Dermis blood vessel endothelial cell (primary cell): Measurements from ENCODE around the gene MED12L. TPM values are rescaled to one million over a fixed set of nuclear protein-coding genes. Genes with fewer than 3 reads are reported as not detected.

Experiments
- DNase-seq: peaks from one replicate; pipeline ENCODE4 v3.0.0; 2010
- total RNA-seq: library from RNA; depleted of rRNA; stranded (reverse); fragments of >200 nt; gene quantifications from 2 replicates; pipeline ENCODE4 v1.2.3, GENCODE V29; 2014

Gene MED12L
- total RNA-seq, 1 donor from 2014 or later = under 0.01 TPM

GRCh38 chr3:151262871-151263525 is 177.5 kb downstream of the MED12L start:
- DNase-seq = no peak

GRCh38 chr3:151264605-151265004 is 179.1 kb downstream of the MED12L start:
- no peak for DNase-seq

- no peak for DNase-seq
These were observed 179.7 kb downstream of the MED12L start for GRCh38 chr3:151265166-151265565.

GRCh38 chr3:151265866-151266265 is 180.4 kb downstream of the MED12L start:
- DNase-seq = no peak

GRCh38 chr3:151267066-151267465 is 181.6 kb downstream of the MED12L start:
- DNase-seq = no peak

GRCh38 chr3:151268267-151269235 is 183.1 kb downstream of the MED12L start:
- DNase-seq = no peak

- no peak for DNase-seq
These were observed 184.2 kb downstream of the MED12L start for GRCh38 chr3:151269631-151270030.

GRCh38 chr3:151275091-151275490 is 189.6 kb downstream of the MED12L start:
- no peak for DNase-seq

GRCh38 chr3:151276038-151276686 is 190.7 kb downstream of the MED12L start:
- DNase-seq = no peak

- no peak for DNase-seq
These were observed 191.2 kb downstream of the MED12L start for GRCh38 chr3:151276687-151277042.

GRCh38 chr3:151278230-151278629 is 192.8 kb downstream of the MED12L start, which contains the start of gene P2RY14:
Gene P2RY14 (minus strand): TSS chr3:151278542. CDS start chr3:151214316, 64,226 bp downstream.
- no peak for DNase-seq

- no peak for DNase-seq
These were observed 196.3 kb downstream of the MED12L start for GRCh38 chr3:151281671-151282324.

GRCh38 chr3:151282921-151283320 is 197.5 kb downstream of the MED12L start:
- DNase-seq = peak; percentile 74

- no peak for DNase-seq
These were observed 197.9 kb downstream of the MED12L start for GRCh38 chr3:151283387-151283786.

GRCh38 chr3:151283907-151284461 is 198.5 kb downstream of the MED12L start:
- no peak for DNase-seq

- no peak for DNase-seq
These were observed 200.5 kb downstream of the MED12L start for GRCh38 chr3:151285940-151286339.

GRCh38 chr3:151289445-151289844 is 204.0 kb downstream of the MED12L start:
- no peak for DNase-seq

GRCh38 chr3:151290673-151291072 is 205.2 kb downstream of the MED12L start:
- peak; percentile 7 for DNase-seq

- DNase-seq = no peak
These were observed 207.7 kb downstream of the MED12L start for GRCh38 chr3:151293127-151293526.

GRCh38 chr3:151296226-151296625 is 210.8 kb downstream of the MED12L start:
- no peak for DNase-seq

GRCh38 chr3:151297429-151297828 is 212.0 kb downstream of the MED12L start:
- DNase-seq = no peak

GRCh38 chr3:151299006-151299405 is 213.5 kb downstream of the MED12L start:
- no peak for DNase-seq
